G401.6 (cell line): ENCODE results near the gene PRKAG3.

Experiments
- FAIRE-seq: peaks from 2 replicates; lab custom pipeline; 2012; peaks lifted over from hg19 to GRCh38; lab: Jason Lieb, UNC

PRKAG3 gene

GRCh38 chr2:218837495-218837894, 5.9 kb upstream of the PRKAG3 start:
- no peak for FAIRE-seq

- FAIRE-seq = no peak
Observed at GRCh38 chr2:218834685-218835084, 3.1 kb upstream of the PRKAG3 start.

- FAIRE-seq = no peak
Observed at GRCh38 chr2:218833023-218833609, 1.5 kb upstream of the PRKAG3 start.

GRCh38 chr2:218832520-218832919, 917 bp upstream of the PRKAG3 start:
- no peak for FAIRE-seq

GRCh38 chr2:218832081-218832480, 478 bp upstream of the PRKAG3 start:
- no peak for FAIRE-seq

GRCh38 chr2:218830526-218831306, 887 bp downstream of the PRKAG3 start:
- FAIRE-seq = no peak

- no peak for FAIRE-seq
Observed at GRCh38 chr2:218829868-218830451, 1.6 kb downstream of the PRKAG3 start.

GRCh38 chr2:218828477-218828778, 3.2 kb downstream of the PRKAG3 start:
- FAIRE-seq = no peak

GRCh38 chr2:218827701-218828476, 3.7 kb downstream of the PRKAG3 start:
- FAIRE-seq = no peak

GRCh38 chr2:218826791-218827190, 4.8 kb downstream of the PRKAG3 start:
- no peak for FAIRE-seq

GRCh38 chr2:218824004-218824403, 7.6 kb downstream of the PRKAG3 start:
- no peak for FAIRE-seq

GRCh38 chr2:218823196-218823855, 8.3 kb downstream of the PRKAG3 start:
- no peak for FAIRE-seq

- no peak for FAIRE-seq
Observed at GRCh38 chr2:218822622-218823021, 9.0 kb downstream of the PRKAG3 start.

GRCh38 chr2:218821605-218822211, 9.9 kb downstream of the PRKAG3 start:
- no peak for FAIRE-seq

- FAIRE-seq = no peak
Observed at GRCh38 chr2:218820746-218821369, 10.7 kb downstream of the PRKAG3 start.

- no peak for FAIRE-seq
Observed at GRCh38 chr2:218819093-218819492, 12.5 kb downstream of the PRKAG3 start.

GRCh38 chr2:218816561-218817011, 15.0 kb downstream of the PRKAG3 start:
- no peak for FAIRE-seq

- FAIRE-seq = no peak
Observed at GRCh38 chr2:218815649-218816048, 16.0 kb downstream of the PRKAG3 start.

GRCh38 chr2:218815244-218815637, 16.4 kb downstream of the PRKAG3 start:
- no peak for FAIRE-seq

GRCh38 chr2:218814540-218815243, 16.9 kb downstream of the PRKAG3 start:
- FAIRE-seq = no peak
